HTR-8/SVneo (cell line): Measurements from ENCODE around the gene GMCL1.
"Not testable (repeated sequence)": the region's sequence is repeated elsewhere in the genome, so short reads cannot be mapped to it uniquely, and the experiment has no call there.

Experiments used
- DNase-seq: peaks from one replicate; pipeline ENCODE4 v3.0.0; 2011; ENCODE audit warnings: low spot score, mixed read lengths; ENCODE audit not compliant: insufficient read length
- FAIRE-seq: peaks from 2 replicates; lab custom pipeline; 2011; peaks lifted over from hg19 to GRCh38; lab: Jason Lieb, UNC

GMCL1 gene

DNA sequence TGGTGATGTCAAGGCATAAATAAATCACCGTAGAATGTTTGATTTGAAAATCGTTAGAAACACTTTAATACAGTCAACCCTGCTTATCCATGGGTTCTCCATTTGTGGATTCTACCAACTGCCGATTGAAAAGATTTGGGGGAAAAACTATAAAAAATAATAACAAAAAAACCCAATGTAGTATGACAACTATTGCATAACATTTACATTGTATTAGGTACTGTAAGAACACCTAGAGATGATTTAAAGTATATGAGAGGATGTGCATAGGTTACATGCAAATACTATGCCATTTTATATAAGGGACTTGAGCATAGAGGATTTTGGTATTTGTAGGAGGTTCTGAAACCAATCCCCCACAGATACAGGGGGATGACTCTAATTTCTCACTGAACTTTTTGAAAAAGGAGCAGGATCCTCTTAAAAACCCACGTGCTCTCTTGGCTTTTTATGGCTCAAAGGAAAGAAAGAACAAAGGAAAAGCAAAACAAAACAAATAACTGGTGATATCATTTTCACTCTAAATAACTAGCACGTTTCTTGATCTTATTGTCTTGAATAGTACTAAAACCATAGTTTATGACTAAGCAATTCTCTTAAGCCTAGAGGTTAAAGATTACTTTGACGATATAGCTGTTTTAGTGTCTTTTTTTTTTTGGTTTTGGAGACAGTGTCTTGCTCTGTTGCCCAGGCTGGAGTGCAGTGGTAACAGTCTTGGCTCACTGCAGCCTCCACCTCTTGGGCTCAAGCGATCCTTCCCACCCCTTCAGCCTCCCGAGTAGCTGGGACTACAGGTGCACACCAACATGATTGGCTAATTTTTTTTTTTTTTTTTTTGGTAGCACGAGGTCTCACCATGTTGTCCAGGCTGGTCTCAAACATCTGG, 17.0 kb downstream of the GMCL1 start:
- FAIRE-seq (no peak), DNase-seq (no peak)

DNA sequence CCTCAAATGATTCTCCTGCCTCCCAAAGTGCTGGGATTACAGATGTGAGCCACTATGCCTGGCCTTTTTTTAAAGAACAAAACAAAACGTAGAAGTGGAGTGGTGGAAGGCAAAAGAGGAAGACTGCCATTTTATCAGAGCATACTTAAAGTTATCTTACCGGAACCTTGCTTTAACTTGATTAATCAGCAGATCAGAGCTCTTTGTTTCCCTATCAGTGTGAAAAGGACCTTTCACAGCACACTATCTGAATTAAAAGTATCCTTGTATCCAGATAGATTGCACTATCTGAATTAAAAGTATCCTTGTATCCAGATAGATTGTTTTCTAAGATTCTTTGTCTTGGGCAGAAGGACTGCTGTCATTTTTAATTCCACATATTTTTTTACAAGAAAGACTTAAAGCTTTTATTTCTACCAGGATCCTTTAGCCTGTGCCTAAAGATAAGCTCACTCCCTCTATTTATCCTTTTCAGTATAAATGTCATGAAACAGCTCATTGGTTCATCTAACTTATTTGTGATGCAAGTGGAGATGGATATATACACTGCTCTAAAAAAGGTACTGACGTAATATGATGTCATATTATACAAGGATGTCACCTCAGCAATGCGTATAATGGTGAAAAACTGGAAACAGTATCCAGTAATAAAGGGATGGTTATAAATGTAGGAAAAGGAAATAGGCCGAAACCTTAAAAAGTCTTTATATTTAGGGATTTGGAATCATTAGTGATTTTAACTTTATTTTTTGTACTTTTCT, 17.8 kb downstream of the GMCL1 start:
- FAIRE-seq (no peak), DNase-seq (no peak)

DNA sequence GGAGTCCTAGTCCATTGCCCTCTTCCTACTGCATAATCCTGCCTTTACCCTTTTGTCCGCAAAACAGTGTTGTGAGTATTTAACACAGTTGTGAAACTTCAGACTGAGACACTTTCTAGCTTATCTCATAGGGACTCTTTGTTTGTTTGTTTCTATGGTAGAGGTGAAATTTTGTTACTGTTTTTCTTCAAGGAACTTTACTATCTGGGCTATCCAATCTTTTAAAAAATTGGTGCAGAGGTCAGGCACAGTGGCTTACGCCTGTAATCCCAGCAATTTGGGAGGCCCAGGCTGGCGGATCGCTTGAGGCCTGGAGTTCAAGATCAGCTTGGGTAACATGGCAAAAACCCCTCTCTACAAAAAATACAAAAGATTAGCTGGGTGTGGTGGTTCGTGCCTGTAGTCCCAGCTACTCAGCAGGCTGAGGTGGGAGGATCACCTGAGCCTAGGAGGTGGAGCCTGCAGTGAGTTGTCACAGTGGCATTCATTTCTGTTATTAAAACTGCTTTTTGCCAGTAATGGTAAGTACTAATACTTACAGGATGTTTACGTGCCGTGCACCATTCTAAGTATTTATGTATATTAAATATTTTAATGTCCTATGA, 18.8 kb downstream of the GMCL1 start:
- no peak for DNase-seq
- peak; percentile 40 for FAIRE-seq

DNA sequence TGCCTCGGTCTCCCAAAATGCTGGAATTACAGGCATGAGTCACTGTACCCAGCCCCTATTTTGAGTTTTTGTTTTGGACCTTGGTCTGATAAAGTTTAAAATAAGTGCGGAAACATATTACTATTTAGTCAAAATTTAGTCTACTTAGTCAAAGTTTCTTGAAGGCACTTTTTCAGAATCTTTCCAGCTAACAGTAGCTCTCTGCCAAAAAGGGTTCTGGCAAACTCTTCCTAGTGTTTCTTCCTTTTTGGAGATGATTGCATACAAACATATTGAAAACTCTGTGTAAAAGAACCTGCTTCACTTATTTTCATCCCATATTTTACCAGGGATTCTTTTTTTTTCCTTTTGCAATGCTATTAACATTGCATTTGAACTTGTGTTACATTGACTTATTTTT, 28.8 kb downstream of the GMCL1 start:
- DNase-seq (no peak), FAIRE-seq (no peak)

DNA sequence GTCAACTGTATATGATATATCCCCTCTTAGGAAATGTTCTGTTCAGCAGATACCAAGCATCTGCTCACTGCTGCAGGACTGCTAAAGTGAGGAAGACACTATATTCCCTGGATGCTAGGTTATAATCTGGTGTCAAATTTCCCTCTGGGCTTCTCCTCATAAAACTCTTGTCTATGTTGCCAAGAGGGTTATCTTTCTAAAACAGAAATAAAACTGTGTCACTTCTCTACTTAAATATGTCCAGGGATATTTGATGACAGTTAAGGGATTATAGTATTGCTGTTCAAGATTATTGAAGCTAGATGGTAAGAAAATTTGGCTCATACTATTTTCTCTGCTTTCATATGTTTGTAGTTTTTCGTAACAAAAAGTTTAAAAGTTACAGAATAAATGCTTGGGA, 33.8 kb downstream of the GMCL1 start:
- FAIRE-seq (no peak), DNase-seq (no peak)

DNA sequence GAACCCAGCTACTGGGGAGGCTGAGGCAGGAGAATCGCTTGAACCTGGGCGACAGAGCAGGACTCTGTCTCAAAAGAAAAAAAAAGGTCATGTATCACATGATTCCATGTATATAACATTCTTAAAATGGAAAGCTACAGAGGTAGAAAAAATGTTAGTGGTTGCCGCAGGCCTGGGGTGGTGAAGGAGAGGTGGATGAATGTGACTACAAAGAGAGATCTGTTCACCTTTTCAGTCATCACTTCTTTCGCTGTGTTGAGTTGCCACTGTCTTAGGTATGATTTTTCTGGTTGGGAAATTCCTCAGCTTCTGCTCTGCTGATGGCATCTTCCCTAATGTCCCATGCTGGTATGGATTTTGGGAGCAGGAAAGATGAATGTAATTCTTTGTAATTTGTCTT, 59.0 kb downstream of the GMCL1 start:
- DNase-seq: no peak
- no peak for FAIRE-seq

DNA sequence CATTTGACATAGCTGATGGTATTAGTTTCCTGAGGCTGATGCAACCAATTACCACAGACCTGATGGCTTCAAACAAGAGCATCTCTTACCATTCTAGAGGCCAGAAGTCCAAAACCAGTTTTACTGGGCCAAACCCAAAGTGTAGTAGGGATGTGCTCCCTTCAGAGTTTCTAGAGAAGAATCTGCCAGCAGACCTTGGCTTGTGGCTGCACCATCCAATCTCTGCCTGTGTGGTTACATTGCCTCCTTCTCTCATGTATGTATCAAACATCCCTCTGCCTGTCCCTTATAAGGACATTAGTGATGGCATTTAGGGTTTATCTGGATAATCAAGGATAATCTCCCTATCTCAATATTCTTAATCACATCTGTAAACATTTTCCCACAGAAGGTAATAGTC, 59.8 kb downstream of the GMCL1 start:
- DNase-seq: no peak
- FAIRE-seq: no peak

DNA sequence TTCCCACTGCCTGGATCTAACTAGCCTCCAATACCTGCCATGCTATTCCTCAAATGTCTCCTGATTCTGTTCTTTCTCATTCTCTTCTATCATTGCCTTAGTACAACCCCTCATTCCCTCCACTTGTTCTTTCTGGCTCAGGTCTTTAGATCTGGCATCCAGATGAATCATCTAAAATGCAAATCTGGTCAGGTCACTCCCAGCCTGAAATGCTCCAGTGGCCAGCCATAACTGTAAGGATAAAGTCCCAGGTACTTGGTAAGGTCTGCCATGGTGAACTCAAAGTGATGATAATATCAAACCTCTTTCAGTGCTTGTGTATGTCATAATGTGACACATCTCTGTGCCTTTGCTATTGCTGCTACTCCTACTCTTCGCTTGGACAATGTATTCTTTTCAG, 61.4 kb downstream of the GMCL1 start:
- DNase-seq: no peak
- FAIRE-seq: no peak

DNA sequence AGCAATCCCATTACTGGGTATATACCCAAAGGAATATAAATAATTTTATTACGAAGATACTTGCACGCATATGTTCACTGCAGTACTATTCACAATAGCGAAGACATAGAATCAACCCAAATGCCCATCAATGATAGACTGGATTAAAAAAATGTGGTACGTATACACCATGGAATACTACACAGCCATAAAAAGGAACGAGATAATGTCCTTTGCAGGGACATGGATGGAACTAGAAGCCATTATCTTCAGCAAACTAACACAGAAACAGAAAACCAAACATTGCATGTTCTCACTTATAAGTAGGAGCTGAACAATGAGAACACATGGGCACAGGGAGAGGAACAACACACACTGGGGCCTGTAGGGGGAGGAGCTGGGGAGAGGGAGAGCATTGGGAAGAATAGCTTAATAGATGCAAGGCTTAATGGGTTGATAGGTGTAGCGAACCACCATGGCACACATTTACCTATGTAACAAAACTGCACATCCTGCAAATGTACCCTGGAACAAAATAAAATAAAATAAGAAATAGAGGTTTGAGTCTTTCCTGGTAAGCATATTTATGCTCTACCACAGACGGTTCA, 63.5 kb downstream of the GMCL1 start:
- FAIRE-seq, DNase-seq: not testable (repeated sequence)

DNA sequence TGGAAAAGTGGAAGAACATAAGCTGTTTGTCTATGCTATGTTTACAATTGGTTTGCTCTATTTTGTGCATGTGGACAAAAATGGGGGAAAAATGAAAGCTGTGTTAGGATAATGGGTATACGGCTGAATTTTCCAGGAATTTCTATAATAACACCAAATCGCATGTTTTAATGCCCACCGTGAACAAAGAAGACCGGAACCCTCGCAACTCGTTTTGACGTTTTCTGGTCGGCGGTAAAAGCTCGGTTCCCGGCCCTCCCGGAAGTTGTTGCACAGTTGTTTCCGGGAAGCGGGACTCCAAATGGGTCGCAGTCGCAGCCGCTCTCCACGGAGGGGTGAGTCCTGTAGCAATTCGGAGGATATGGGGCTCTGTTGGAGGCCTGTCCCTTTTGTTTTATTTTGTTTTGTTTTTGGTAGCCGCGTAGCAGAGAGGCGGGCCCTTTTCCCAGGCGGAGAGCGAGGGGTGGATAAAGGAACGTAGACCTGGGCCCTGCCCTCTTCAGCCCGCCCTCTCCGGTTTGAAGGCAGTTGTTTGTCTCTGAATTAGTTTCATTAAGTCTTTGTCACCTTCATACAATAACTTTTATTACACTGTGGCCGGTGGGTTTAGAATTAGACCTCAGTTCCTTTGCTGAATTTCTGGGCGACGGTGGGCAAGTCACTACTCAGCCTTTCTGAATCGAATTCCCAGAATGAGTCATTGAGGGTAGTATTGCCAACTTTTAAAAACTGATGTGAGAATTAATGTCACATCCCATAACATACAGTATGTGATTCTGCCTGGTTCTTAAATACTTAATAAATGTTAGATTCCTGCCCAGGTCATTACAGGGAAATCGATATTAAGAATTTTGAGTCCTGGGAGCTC, 64.5 kb downstream of the GMCL1 start, which contains the start of gene SNRNP27:
SNRNP27 (plus strand) TSS at position 273 of the 868 bp plus-strand sequence; CDS start at position 302, 29 bp downstream.
- DNase-seq (peak; percentile 79), FAIRE-seq (no peak)

DNA sequence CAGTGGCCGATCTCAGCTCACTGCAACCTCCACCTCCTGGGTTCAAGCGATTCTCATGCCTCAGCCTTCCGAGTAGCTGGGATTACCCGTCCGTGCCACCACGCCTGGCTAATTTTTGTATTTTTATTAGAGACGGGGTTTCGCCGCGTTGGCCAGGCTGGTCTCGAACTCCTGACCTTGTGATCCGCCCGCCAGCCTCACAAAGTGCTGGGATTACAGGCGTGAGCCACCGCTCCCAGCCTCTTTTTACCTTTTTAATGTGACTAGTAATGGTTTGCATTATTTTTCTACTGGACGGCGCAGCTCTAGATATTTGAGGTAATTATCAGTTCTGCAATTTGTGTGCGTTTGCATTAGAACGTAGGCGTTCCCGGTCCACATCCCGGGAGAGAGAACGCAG, 65.3 kb downstream of the GMCL1 start:
- not testable (repeated sequence) for DNase-seq, FAIRE-seq

DNA sequence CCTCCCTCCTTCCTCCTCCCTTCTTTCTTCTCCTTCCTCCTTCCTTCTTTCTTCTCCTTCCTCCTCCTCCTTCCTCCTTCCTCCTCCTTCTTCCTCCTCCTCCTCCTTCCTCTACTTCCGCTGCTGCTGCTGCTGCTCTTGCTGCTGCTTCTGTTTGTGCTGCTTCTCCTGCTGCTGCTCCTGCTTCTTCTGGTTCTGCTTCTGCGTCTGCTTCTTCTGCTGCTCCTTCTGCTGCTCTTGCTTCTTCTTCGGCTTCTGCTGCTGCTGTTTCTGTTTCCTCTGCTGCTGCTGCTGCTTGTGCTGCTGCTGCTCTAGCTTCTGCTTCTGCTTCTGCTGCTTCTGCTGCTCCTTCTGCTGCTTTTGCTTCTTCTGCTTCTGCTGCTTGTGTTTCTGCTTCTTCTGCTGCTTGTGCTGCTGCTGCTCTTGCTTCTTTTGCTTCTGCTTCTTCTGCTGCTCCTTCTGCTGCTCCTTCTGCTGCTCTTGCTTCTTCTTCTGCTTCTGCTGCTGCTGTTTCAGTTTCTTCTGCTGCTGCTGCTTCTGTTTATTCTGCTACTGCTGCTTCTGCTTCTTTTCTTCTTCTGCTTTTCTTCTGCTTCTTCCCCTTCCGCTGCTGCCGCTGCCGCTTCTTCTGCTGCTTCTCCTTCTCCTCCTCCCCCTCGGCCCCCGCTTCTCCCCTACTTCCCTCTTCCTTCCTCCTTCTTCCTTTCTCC, 72.9 kb downstream of the GMCL1 start:
- FAIRE-seq (no peak), DNase-seq (no peak)

DNA sequence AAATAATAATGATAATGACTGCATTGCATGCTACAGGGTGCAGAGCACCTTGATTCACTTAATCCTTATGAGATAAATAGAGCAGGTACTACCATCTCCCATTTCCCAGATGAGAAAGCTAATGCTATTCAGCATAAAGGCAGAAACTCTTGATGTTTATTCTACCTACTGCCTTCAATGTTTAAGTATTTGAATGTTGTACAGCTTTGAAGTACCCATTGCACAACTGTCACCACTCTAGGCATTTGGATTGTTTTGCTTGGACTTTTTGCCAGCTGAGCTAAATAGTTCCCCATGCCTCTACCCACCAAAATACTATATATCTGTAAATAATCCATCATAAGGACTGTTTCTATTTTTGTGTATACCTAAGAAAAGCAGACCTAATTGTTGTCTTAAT, 77.8 kb downstream of the GMCL1 start:
- FAIRE-seq: no peak
- DNase-seq: no peak

DNA sequence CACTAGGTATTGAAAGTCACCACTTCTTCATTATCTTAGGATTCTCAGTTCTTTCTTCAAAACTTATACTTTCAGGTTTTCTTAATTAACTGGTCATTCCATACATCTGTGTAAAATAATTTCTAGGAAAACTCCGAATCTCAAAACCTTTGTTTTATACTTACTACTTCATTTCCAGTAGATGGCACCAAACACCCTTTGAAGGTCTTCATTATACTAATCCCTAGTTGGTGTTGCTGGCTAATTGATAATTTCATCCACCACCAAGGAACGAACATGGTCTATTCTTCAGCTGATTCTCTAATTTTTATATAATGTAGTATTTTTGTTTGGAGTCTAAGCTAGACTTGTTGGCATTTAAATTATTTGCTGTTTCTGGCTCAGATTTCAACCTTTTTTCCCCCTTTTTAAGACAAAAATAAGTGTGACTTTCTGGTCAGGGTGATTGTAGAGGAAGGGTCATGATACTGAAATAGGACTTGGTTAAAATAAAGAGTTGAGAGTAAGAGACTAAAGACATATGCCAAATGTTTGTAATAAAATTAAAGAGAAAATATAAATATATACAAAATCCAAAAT, 82.6 kb downstream of the GMCL1 start:
- no peak for FAIRE-seq
- DNase-seq: peak; percentile 45

DNA sequence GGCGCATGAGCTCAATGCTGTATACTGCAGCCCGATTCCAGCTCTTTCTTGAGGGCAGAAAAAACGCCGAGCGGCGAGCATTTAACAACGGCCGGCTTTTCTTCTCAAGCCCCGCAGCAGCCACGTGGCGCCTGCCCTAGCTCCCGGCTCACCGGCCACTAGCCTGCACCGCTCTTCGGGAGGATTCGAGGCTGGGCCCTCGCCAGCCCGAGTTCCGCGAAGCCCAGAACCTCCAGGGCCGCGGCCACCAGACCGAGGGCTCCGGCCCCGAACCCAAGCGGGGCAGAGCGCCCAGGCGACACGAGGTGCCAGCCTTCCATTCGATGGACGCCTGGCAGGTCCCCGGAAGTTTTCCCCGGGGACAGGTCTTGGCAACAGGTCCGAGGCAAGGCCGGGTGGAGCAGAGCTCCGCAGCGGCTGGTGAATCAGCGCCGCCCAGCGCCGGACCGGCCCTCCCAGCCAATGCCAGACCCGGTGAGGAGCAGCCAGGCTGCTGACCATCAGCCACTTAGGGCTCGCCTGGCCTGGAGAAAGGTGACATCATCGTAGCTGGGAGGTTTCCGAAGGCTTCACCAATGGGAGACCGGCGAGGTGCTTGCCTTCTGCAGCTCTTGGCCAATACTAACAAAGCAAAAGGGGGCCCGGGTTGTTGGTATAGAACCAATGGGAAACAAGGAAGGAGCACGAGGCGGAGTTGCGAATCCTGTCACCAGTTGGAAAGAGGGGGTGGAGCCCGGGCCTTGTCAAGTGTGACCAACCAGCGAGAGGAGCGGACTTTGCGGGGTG, 84.9 kb downstream of the GMCL1 start:
- DNase-seq (peak; percentile 99), FAIRE-seq (peak; percentile 95)

DNA sequence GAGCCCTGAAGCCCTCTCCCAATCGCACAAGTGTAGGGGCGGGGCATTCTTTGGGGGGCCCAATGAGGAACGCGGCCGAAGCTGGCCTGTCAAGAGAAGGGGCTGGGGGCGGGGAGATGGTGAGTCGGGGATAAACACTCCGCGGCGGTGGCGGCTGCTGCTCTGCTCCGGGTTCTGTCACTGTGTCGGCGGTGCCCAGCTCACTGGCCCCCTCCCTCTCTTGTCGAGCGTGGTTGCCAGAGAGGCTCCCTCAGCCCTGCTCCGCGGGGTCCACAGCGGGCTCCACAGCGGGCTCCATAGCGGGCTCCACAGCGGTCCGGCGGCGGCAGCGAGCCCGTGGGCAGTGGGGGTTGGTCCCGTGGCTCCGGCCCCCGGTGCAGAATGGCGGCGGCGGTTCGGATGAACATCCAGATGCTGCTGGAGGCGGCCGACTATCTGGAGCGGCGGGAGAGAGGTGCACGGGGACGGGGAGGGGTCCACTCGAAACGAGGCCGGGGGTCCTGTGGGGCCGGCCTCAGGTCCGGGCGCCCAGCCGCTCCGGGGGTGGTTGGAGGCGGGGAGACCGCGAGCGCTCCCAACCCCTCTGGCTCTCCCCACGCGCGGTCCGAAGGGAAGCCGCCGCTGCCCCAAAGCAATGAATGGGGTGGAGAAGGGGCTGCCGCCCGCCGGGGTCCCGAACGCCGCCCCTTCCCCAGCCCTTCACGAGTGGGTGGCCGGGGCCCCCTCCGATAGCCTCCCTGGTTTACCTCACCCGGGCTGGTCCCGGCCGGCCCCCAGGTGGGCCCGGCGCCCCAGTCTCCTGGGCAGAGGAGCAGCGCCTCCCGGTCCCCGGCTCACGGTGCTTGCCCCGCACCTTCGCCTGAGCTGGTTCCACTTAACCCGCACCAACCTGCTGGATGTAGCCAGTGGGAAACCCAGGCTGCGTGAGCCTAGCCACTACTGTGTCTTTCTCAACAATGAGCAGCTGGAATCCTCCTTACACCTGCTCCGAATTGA, 85.8 kb downstream of the GMCL1 start, which contains the start of gene MXD1:
MXD1 (plus strand) TSS at position 160 of the 996 bp plus-strand sequence; CDS start at position 382, 222 bp downstream.
- no peak for FAIRE-seq
- DNase-seq: no peak

DNA sequence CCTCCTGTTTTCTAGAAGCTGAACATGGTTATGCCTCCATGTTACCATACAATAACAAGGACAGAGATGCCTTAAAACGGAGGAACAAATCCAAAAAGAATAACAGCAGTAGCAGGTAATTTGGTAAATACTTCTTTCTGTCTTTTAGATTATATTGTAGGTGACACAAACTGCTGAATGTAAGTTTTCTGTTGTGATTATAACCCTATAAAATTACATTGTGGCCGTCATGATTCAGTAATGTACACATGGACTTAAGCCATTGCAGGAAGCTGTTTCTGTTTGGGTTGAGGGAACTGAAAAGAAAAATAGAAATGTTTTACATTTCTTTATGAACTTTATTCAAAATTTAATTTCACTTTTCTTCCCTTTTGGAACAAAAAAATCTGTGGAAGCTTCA, 86.6 kb downstream of the GMCL1 start:
- FAIRE-seq: no peak
- DNase-seq: no peak
